ENCODE data around the gene PRSS16. TPM values are rescaled to one million over a fixed set of nuclear protein-coding genes. Genes with fewer than 3 reads are reported as not detected.

PRSS16 gene
- total and polyA plus RNA-seq, 2 donors (not counting 3 experiments of a cell fraction or from before 2014, with no cell fraction given), result not detected

DNA sequence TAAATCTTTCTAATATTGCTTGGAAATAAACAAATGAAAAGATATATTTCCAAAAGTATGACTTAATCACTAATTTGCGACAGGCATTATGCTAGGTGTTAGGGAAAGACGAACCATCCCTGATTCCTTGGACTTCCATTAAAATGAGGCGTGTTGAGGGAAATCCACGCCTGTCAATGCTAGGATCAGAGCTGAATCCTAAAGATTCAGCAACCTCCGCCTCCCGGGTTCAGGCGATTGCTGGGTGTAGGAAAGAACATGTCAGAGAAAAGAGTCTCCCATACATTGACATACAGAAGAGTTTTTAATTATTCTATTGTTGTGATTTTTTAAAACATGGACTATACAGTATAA is 16.8 kb upstream of the PRSS16 start:
- dilution Hi-C loops (cut with MboI; ENCODE audit: extremely low pct_ligation_motif_present, low sequenced_read_pairs) (no loop called here), intact Hi-C loops (cut with micrococcal nuclease) (no loop called here)
- no peaks in the 10 kb centered on the region for H3K9me3 ChIP-seq (replicated peaks; ENCODE audit: control insufficient read depth, insufficient read depth, low read length)
- POLR2A ChIA-PET, result no interaction called here
- FAIRE-seq (peak; percentile 43), DNase-seq (ENCODE audit: low read depth, low spot score) (no peak)
- no peak overlapping the region for H3K9ac ChIP-seq (replicated peaks; ENCODE audit: extremely low read depth, insufficient read depth, low read length)
- BruUV-seq (replicated peaks), result no TSS peak
- no peak overlapping the region for H3K4me2 ChIP-seq (ENCODE audit: insufficient read depth, low read length)
- H3K4me3 ChIP-seq (replicated peaks in 1 of 3; ENCODE audit: insufficient read depth in 1 of 3, low read depth in 1 of 3, low read length in 3 of 3), result no peak overlapping the region
- H3K4me1 ChIP-seq (ENCODE audit: control insufficient read depth, extremely low read depth, insufficient read depth, low read length), result no peaks in the 10 kb centered on the region
- H3K36me3 ChIP-seq (ENCODE audit: control insufficient read depth in 2 of 2, extremely low read depth in 1 of 2, insufficient read depth in 2 of 2, low read length in 2 of 2), result no peaks in the 10 kb centered on the region
- TF ChIP-seq POLR2AphosphoS5 (IDR thresholded peaks at IDR 0.05; ENCODE audit: insufficient read depth, low read depth, low read length) (no peak), POLR2A (IDR thresholded peaks at IDR 0.05; ENCODE audit: low read depth, low read length) (no peak), EZH2 (IDR thresholded peaks at IDR 0.05; ENCODE audit: borderline replicate concordance, low read depth, low read length, severe bottlenecking) (no peak), JUN (IDR thresholded peaks at IDR 0.05; ENCODE audit: borderline replicate concordance, insufficient read depth, insufficient read length, low read depth) (no peak), GATA2 (IDR thresholded peaks at IDR 0.05; ENCODE audit: insufficient read depth, insufficient read length, low read depth, low read length) (no peak), FOS (IDR thresholded peaks at IDR 0.05; ENCODE audit: borderline replicate concordance, insufficient read depth, low read length) (no peak), MYC (IDR thresholded peaks at IDR 0.05; ENCODE audit: low read depth, low read length) (no peak)
- TF ChIP-seq, protein P1, sequence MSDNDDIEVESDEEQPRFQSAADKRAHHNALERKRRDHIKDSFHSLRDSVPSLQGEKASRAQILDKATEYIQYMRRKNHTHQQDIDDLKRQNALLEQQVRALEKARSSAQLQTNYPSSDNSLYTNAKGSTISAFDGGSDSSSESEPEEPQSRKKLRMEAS (IDR thresholded peaks at IDR 0.05; ENCODE audit: insufficient read depth, insufficient read length), result no peak
- TF ChIP-seq, protein P2, sequence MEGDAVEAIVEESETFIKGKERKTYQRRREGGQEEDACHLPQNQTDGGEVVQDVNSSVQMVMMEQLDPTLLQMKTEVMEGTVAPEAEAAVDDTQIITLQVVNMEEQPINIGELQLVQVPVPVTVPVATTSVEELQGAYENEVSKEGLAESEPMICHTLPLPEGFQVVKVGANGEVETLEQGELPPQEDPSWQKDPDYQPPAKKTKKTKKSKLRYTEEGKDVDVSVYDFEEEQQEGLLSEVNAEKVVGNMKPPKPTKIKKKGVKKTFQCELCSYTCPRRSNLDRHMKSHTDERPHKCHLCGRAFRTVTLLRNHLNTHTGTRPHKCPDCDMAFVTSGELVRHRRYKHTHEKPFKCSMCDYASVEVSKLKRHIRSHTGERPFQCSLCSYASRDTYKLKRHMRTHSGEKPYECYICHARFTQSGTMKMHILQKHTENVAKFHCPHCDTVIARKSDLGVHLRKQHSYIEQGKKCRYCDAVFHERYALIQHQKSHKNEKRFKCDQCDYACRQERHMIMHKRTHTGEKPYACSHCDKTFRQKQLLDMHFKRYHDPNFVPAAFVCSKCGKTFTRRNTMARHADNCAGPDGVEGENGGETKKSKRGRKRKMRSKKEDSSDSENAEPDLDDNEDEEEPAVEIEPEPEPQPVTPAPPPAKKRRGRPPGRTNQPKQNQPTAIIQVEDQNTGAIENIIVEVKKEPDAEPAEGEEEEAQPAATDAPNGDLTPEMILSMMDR (IDR thresholded peaks at IDR 0.05; ENCODE audit: extremely low read depth in 1 of 2, insufficient read depth in 1 of 2, low read depth in 1 of 2, low read length in 2 of 2), result no peak
- H2AFZ ChIP-seq (ENCODE audit: low read depth, low read length), result no peak overlapping the region
- no peaks in the 10 kb centered on the region for H3K79me2 ChIP-seq (ENCODE audit: control insufficient read depth, insufficient read depth, low read length)
- no peaks in the 10 kb centered on the region for H3K9me1 ChIP-seq (replicated peaks; ENCODE audit: control insufficient read depth, extremely low read depth, insufficient read depth, low read length)
- H3K27ac ChIP-seq (ENCODE audit: insufficient read depth, low read depth, low read length), result no peak overlapping the region
- no peaks in the 10 kb centered on the region for H4K20me1 ChIP-seq (replicated peaks; ENCODE audit: control insufficient read depth, extremely low read depth, insufficient read depth, low read length)
- CTCF ChIA-PET, result interaction anchor here (1.8 kb wide), 1 partner anchor 82 kb away, joined by 4 read pairs; no protein-coding TSS in a partner anchor
- peaks cover 2 to 5% of the 10 kb centered on the region in 2 experiments for H3K27me3 ChIP-seq (ENCODE audit: control insufficient read depth in 2 of 2, insufficient read depth in 2 of 2, low read length in 2 of 2)

Data from endothelial cell of umbilical vein (primary cell).